C4-2B (cell line): Measurements from ENCODE around the gene SGCA.

Experiments
- H3K27ac ChIP-seq: fragments of 450-650 bp; 2 replicates; pipeline ENCODE4 v1.5.1; 2017
- CTCF ChIP-seq: fragments of 450-650 bp; conservative IDR thresholded peaks from 2 replicates; pipeline ENCODE4 v1.5.1; 2017; ENCODE audit warnings: mild to moderate bottlenecking
- ZFX ChIP-seq: fragments of 450-650 bp; IDR thresholded peaks from 2 replicates; pipeline ENCODE4 v1.6.1; 2017

Gene SGCA

GRCh38 chr17:50147841-50148225, 18.0 kb upstream of the SGCA start:
- H3K27ac ChIP-seq: peak overlapping the region; percentile 81; the same call in 1 of the 2 replicates
- TF ChIP-seq ZFX (no peak), CTCF (no peak)

- peak overlapping the region; percentile 81 for H3K27ac ChIP-seq
- no peak for TF ChIP-seq ZFX
- TF ChIP-seq CTCF: no peak
These were observed 17.3 kb upstream of the SGCA start for GRCh38 chr17:50148226-50149090.

GRCh38 chr17:50149091-50149416, 16.8 kb upstream of the SGCA start:
- TF ChIP-seq CTCF (no peak), ZFX (no peak)
- H3K27ac ChIP-seq: peak overlapping the region; percentile 81

GRCh38 chr17:50149417-50150353, 16.1 kb upstream of the SGCA start:
- peak overlapping the region; percentile 81 for H3K27ac ChIP-seq
- TF ChIP-seq CTCF (no peak), ZFX (peak; percentile 95)

- H3K27ac ChIP-seq: peak within 1 kb of the TSS; percentile 81
- TF ChIP-seq ZFX (no peak), CTCF (no peak)
These were observed 15.3 kb upstream of the SGCA start, which contains the start of gene PPP1R9B for GRCh38 chr17:50150354-50151040. TSS of gene PPP1R9B (minus strand) at chr17:50150677. CDS start at chr17:50150513, 164 bp downstream.

GRCh38 chr17:50151041-50151936, 14.5 kb upstream of the SGCA start:
- peak overlapping the region; percentile 81 for H3K27ac ChIP-seq
- no peak for TF ChIP-seq ZFX
- peak; percentile 68 for TF ChIP-seq CTCF
